G401 (cell line): ENCODE results near the gene BTG4. TPM values are rescaled to one million over a fixed set of nuclear protein-coding genes. Genes with fewer than 3 reads are reported as not detected.

ENCODE experiments used
- DNase-seq: peaks from one replicate; pipeline ENCODE4 v3.0.0-alpha.2; 2015; ENCODE audit warnings: low spot score
- in situ Hi-C: cut with HindIII; loops from 2 replicates; pipeline ENCODE4 v1.10.0; 2016; ENCODE audit warnings: low sequenced_read_pairs, mixed read lengths
- total RNA-seq: library from RNA; depleted of rRNA; stranded (reverse); fragments of >200 nt; shearing (Covaris generic); gene quantifications from 2 replicates; pipeline ENCODE4 v1.2.3, GENCODE V29; 2014; rRNA removed

BTG4 gene
- 1.4 and 8.1 TPM in 2 replicates for total RNA-seq

DNA sequence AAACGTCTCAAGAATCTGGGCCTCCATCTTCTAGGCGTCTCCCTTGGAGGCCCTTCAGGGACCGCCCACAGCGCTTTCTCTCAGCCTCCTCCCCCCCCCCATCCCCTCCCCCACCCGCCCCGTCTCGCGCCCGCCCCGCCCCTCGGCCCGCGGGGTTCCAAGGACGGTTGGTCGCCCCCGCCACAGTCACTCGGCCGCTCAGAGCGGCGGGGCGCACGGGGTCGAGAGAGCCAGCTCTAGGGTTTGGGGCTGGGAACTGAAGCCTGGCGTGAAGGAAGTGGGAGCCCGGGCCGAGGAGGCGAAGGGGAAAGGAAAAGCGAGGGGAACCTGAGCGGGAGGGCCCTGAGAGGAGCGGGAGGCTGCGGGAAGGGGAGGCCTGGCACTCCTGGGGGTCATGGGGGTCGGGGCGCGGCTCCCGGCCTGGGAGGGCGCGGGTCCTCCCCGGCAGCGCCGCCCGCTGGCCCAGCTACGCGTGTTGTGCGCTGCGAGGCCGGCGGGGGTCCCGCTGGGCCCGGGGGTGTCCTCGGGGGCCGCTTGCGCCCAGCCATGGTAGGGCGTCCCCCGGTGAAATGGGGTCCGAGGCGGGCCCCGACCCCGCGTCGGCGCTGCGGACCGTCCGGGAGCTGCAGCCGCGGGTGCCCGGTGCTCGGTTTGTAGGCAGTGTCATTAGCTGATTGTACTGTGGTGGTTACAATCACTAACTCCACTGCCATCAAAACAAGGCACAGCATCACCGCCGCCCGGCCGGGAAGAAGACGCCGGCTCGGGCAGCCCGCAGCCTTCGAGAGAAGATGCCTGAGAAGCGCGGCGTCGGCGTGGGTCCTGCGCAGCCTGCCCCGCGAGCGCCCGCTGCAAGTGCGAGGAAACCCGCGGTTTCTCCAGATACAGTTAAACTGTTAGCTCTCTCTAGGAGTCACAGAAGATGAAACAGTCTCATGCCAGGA lies at the start of gene BTG4:
Gene BTG4, minus strand, starts transcription at position 91 of the 944 bp plus-strand sequence. CDS start 13,610 bp downstream, outside the sequence.
- in situ Hi-C loops, result no loop called here
- DNase-seq, result no peak

DNA sequence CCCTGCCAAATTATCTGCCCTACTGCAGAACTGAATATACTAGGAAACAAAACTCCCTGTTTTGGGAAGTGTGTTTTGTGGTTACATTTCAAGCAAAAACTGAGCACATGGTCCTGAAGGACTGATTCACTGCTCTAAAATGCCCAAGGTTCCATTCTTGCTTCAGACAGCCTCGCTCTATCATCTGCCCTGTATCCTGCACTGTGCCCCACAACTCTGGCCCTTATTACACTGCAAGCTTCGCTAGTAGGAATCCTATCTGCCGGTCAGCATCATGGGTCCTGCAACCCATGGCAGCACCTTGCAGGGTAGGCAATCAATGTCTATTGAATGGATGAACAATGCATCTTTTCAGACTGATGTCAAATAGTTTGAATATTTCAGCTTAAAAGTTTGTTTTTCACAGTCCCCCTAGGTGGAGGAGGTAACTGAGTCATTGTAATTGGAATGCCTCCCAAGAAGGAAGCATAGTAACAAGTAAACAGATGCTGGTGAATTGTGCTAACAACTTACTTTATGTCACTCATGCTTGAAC lies 49.7 kb upstream of the BTG4 start:
- in situ Hi-C loops, result no loop called here
- DNase-seq, result no peak

DNA sequence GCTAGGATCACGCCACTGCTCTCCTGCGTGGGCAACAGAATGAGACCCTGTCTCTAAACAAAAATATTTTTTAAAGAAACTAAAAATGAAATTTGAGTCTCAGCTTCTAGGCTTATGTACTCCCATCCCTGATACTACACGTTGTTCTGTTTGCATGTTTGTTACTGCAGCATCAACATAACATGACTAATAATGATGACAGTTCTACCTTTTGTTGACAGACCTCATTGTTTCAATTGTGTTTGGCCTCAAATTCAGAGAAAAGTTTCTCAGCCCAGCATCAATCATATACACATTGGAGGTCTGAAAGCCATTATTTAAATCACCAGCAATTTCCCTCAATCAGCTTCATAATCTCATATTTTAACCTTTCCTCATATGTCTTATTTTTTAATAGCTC lies 49.1 kb upstream of the BTG4 start:
- DNase-seq, result no peak
- in situ Hi-C loops, result no loop called here

DNA sequence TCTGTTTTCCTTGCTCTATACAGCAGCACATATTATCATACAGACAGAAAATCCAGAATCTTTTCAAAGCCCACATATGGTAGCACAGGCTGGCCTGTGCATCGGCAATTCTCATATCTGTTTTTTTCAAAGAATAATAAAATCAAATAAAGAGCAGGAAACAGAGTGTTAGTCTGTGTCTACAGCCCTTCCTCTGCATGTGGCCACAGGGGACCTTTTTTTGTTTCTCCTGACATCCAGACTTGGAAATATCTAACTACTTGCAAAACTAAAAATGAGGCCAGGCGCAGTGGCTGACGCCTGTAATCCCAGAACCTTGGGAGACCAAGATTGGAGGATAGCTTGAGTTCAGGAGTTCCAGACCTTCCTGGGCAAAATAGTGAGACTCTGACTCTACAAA lies 48.6 kb upstream of the BTG4 start:
- in situ Hi-C loops, result no loop called here
- no peak for DNase-seq

DNA sequence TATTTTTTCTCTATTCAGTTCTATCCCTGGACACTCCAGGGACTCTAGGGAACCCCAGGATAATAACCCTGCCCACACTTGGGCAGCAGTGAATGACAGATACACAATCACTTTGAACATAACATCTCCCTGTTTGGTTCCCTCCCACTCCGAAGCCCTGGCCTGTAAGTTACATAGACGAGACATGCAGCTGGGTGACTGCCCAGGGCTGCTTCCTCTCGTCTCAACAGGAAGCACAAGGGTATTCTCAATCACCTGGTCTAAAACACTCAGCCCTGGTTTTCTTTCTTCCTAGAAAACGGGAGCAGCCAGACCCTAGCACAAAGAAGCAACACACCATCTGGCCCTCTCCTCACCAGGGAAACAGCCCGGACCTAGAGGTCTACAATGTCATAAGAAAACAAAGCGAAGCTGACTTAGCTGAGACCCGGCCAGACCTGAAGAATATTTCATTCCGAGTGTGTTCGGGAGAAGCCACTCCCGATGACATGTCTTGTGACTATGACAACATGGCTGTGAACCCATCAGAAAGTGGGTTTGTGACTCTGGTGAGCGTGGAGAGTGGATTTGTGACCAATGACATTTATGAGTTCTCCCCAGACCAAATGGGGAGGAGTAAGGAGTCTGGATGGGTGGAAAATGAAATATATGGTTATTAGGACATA lies 47.7 kb upstream of the BTG4 start:
- DNase-seq, result no peak
- in situ Hi-C loops, result no loop called here

DNA sequence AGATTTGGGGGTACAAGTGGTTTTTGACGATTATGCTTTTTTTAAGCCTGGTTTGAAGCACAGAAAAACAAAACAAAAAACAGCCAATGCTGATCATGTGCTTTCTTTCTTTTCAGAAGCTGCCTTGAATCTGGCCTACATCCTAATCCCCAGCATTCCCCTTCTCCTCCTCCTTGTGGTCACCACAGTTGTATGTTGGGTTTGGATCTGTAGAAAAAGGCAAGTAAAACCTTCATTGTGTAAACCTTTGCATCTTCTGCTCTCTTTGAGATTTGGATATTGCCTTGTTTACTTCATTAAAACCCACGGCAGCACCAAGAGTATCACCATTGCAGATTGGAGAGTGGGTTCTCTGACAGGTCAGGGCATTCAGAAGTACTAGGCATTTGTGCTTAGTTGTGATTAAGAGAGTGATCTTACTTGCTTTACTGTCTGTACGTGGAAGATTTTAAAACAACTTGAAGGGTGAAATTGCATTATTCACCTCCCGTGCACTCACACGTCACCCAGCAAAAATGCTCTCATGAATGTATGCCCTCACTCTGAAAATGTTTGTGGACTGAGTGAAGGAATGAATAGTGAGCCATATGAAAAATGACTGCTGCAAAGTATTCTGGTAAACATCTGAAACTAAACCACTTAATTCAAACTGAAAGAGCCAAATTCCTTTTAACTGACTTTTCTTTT lies 45.4 kb upstream of the BTG4 start:
- no peak for DNase-seq
- in situ Hi-C loops, result no loop called here

DNA sequence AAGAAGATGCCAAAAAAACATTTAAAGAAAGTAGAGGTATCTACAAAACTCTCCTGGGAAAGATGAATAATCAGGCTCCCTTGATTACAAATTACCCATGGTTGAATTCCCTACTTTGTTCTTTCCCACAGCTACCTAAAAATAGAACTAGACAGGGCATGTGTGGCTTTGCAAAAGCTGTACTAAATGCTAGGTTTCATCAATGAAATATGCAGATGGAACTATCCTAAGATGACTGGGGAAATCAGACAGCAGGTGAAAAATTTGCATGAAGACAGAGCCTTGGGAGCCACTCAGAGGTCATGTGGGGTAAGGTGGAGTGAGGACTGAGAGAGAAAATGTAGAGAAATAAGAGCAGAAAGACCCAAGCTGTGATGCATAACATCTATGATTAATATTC lies 43.1 kb upstream of the BTG4 start:
- in situ Hi-C loops, result no loop called here
- DNase-seq, result no peak

DNA sequence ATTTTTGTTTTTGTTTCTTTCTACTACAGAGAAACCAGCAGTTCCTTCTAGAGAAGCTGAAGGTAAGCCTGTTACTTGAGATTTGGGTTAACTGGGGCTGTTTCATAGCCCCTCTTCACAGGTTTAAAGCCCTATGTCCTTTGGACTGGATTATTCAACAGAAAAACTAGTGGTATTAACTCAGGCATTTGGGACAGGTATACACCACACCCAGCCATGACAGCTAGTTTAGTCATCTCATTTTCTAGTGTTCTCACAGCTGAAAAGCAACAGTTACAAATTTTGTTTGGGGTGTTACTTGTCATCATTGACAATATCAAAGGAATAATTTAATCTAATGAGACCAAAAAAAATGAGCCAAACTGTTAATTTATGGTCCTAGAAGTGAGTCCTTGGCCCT lies 42.3 kb upstream of the BTG4 start:
- in situ Hi-C loops, result no loop called here
- DNase-seq, result no peak

DNA sequence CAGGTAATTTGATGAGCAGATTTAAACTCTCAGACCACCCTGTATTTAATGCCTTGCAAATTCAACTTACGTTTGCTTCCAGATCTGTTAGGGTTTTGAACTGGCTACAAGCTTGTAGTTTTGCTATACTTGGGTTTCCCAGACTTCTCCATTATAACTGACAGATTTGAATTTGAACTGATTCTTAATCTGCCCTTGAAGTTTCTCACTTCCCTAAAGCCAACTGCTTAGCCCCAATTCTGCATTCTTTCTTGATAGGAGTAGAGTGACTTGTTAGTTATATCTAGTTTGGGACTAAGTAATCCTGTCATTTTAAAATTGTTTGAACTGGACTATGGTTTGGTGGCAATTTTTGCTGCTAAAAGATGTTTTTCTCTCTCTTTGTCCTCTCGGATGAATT lies 38.1 kb upstream of the BTG4 start:
- DNase-seq, result no peak
- in situ Hi-C loops, result no loop called here

DNA sequence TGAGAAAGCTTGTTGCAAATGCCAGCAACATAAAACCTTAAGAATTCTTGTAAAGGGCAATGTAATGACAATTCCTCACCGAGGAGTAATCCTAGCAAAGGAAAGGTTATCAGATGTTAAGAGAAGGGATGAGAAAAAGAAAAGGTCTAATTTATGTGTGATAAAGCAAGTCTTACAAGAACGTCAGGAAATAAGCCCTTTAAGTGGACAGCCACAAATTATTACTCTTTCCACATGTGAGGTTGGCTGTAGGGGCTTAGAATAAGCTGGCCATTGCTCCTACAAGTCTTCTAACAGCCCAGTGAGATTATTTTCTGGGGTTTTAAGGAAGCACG lies 37.6 kb upstream of the BTG4 start:
- peak; percentile 30 for DNase-seq
- in situ Hi-C loops, result no loop called here

DNA sequence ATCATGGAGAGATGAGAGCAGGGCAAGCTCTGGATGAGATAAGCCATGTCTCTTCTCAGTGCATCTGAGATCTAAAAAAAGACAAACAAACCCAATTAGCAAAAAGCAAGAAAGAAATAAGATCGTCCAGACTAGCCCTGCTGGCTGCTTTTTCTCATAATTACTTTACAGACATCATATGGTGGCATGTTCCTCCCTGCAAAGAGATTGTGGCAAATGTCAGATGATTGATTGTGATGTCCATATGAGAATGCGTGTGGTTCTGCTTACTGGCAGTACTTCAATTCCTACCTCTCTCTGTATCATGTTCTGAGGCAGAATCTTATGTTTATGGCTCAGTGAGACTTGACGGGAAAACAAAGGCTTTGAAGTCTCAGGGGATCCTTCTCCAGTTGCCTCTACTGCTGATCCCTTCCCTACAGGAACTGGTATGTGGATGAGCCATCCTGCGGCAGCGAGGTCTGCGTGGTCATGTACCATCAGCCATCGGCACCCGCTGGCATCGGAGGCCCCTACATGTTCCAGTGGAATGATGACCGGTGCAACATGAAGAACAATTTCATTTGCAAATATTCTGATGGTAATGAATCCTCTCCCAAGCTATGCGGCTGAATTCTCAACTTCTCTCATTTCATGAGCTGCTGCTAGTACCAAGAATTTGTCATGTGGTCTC lies 37.1 kb upstream of the BTG4 start:
- in situ Hi-C loops, result no loop called here
- no peak for DNase-seq

DNA sequence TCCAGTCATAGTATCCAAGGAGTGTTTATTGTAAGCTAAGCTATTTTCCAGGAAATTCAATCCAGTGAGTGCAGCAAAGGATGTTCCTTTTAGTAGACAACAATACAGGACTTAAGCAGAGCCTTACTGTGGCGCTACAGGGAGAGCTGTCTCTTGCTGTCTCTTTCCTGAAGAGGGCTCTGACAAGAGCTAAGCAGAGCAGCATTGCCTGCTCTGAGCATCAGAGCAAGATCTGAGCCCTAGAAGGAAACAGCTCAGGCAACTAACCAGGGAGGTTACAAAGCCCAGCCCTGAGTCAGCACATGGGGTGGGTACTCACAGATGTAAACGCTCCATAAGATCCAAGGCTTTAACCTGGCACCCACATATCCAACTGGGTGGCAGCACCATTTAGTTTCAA lies 36.3 kb upstream of the BTG4 start:
- no peak for DNase-seq
- in situ Hi-C loops, result no loop called here

DNA sequence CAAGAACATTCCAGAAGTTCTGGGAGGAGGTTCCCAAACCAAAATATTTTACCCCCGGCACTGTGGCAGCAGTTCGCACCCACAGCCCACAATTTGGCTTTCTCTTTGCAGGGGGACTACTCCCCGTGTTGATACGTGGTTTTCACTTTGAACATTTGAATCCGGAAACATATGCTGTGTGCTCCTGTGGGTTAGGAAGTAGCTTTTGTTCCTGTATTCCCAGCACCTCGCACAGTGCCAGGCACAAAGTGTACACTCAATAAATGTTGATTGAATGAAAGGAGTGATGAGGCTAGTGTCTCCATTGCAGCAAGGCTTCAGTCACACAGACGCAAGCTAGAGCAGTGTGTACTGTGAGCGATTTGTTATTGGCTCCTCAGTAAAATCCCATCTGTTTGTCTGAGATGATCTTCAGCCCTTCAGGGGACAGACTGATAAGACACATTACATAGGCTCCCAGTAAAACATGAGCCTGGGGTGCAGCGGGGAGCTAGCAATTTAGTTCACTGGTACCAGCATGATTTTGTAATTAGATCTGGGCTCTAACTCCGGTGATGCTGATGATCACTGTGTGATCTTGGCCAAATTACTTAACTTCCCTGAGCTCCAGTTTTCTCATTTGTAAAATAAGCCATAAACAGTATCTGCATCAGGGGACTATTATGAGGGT lies 30.6 kb upstream of the BTG4 start:
- in situ Hi-C loops, result no loop called here
- DNase-seq, result no peak

DNA sequence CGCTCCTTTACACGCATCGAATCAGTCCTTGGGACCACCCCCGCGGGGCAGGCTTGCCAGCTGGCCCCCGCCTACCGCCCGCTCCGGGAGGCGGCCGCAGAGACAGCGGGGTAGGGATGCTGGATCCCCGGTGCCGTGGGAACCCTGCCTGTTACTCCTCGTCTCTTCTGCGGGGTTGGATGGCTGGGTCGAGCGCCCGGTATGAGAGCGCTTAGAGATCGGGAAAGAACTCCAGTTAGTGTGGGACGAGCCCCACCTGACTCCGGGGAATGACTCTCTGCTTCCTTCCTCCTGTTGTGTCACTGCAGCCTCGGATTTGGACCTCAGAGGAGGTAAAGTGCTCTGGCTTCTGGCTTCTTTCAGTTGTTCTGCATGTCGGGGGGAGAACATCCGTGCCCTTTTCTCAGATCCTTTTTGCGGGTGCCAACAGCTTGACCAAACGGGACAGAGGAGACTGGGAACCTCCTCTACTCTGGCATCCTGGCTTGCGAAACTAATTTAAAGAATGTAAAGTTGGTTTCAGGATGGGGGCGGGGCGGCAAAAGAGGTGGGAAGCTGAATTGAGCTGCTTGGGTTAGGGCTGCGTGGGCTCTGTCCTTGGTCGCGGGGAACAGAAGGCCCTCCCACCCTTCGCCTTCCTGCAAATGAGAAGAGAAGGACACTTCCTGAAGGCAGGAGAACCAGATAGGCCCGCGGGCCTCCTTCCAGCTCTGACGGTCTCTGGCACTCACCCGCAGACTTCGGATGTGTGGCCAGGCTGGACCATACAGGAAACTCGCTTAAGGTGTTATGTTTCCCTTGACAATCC lies 29.3 kb upstream of the BTG4 start:
- peak; percentile 28 for DNase-seq
- in situ Hi-C loops, result no loop called here

DNA sequence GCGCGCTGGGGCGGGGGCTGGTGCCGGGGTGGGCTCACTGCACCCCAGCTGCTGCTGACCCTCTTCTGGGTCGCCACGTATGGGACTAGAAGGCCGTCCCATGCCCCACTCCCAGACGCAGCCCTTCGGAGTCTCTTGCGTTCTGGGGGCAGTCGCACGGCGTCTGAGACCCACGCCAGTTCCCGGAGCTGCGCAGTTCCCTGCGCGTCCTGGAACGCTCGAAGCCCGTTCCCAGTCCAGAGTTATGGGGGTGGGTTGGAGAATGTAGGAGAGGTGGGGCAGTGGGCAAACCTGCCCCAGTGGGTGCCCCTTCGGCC lies 28.7 kb upstream of the BTG4 start:
- in situ Hi-C loops, result no loop called here
- no peak for DNase-seq

DNA sequence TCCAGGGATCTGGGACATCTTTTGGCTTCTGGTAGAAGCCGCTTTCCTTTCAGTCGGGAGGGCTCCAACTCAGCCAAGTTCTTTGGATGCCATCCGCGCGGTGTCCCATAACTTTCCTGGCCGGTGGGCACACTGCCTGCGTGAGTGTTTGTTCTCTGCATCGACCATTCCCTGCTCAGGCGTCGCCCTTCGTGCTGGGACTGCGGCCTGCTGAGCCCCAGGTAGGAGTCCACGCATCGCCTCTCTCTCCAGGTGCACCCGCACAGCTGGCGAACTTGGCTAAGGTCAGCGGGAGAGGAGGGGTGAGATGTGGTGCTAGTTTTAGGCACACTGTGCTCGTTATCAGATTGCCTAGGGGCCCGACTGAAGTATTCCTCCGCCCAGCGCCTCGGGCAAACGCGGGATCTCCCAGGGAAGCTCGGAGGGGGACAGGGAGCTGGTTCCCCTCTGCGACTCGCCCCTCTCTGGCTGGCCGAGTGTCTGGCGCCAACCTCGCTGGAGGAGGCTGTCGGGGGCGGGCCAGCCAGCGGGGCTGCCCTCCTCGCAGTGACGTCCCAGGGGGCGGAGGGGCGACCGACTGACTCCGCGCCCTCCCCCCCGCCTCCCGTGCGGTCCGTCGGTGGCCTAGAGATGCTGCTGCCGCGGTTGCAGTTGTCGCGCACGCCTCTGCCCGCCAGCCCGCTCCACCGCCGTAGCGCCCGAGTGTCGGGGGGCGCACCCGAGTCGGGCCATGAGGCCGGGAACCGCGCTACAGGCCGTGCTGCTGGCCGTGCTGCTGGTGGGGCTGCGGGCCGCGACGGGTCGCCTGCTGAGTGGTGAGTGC lies 28.1 kb upstream of the BTG4 start, which contains the start of gene LAYN:
Gene LAYN, plus strand, starts transcription at position 607 of the 823 bp plus-strand sequence. Its CDS starts 124 bp downstream, at position 731.
- in situ Hi-C loops, result no loop called here
- no peak for DNase-seq

DNA sequence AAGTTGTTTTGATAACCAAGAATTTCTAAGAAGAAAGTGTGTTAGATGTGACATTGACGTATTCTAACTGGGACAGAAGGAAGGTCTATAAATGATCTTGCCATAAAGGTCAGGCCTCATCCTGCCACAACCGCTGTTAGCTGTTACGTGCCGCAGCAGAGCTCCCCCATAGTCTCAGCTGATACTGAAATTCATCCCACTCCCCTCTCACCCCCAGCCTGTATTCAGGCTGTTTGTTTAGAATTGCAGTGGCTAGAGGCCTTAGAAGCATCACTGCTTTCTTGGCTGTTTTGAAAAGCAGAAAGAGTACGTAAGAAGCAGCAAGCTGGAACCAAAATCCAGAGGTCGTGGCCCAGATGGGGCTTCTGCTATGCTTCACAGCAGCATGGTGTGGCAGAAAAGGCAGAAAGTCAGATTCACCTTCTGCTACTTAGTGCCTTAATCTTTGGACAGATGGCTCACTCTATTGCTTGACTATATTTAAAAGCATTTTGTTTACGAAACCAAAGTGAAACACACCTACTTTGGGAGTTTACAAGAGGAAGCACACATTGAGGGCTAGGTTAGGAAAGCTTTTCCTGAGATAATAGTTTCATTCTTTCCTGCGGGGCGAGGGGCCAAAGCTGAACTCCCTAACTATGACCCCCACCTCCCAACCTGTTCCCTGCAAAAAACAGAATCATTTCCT lies 27.4 kb upstream of the BTG4 start:
- in situ Hi-C loops, result no loop called here

More for the DNA sequence above, 27.4 kb upstream of the BTG4 start:
- DNase-seq, result no peak
